ENCODE data around the gene LIM2.

Gene LIM2

DNA sequence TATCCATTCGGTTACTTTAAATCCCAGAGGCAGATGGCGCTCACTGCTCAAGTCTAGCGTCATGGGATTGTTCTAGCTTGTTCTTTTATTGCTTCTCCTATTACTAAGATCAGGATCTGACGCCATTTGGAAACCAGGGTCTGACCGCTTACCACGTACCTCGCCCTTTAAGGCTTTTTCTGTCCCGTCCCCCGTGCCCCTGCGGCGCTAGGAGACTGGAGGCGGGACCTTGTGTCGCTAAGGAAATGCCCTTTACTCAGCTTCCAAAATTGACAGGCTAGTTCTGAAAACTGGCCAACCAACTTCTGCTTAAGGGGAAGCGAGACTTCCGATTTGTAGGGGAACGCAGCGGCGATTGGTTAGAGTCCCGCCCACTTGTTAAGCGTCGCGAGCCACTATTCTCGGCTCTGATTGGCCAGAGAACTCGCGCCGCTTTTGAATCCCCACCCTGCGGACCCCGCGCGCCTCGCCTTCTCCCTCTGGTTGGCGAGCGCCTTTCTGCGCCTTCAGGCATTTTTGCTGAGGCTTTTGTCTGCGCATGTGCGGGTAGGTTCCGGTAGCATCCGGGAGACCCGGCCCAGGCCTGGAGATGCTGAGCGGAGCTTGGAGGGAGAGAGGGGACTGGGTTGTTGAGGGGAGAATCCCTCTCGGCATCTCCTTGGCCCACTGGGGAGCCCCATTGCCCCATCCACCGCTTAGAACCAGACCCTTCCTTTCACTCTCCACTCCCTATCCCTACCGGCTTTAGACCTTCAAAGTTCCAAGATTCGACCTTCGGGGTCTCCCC lies 6.5 kb upstream of the LIM2 start:
- peak; percentile 100 for DNase-seq

DNA sequence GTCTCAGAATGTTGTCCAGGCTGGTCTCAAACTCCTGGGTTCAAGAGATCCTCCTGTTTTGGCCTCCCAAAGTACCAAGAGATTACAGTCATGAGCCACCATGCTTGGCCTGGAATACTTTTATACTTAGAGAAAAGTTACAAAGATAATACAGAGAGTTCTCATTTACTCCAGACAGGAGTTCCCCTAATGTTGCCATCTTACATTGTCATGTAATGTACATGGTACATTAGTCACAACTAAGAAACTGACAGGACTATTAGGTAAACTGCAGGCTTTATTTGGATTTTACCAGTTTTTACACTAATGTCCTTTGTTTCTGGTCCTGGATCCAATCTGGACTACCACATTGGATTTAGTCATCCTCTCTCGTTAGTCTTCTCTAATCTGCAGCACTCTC lies 4.9 kb upstream of the LIM2 start:
- DNase-seq, result no peak

- no peak for DNase-seq
Observed at GRCh38 chr19:51391073-51391611, 3.4 kb upstream of the LIM2 start.

- DNase-seq, result no peak
Observed at GRCh38 chr19:51389143-51389542, 1.4 kb upstream of the LIM2 start.

GRCh38 chr19:51386882-51387520 lies 773 bp downstream of the LIM2 start:
- no peak for DNase-seq

DNA sequence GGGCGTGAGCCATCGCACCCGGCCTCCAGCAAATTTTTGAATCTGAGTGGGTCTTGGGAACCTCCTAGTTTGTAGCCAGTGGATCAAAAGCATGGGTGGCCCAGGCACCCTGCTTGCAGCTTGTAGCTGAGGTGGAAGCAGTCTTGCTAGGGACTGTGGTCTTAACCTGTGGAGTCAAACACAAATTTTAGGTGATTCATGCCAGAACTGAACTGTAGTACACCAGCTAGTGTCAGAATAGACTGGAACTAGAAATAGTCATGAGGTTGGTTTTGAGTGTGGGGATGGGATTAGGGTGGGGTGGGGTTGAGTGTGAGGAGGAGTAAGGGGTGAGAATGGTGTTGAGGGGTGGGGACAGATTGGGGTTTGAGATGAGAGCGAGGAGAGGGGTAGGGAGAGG lies 5.8 kb downstream of the LIM2 start:
- DNase-seq, result no peak

- no peak for DNase-seq
Observed at GRCh38 chr19:51380379-51380778, 7.4 kb downstream of the LIM2 start.

GRCh38 chr19:51377422-51377821 lies 10.4 kb downstream of the LIM2 start:
- DNase-seq, result no peak

- no peak for DNase-seq
Observed at GRCh38 chr19:51375504-51376221, 12.1 kb downstream of the LIM2 start.

DNA sequence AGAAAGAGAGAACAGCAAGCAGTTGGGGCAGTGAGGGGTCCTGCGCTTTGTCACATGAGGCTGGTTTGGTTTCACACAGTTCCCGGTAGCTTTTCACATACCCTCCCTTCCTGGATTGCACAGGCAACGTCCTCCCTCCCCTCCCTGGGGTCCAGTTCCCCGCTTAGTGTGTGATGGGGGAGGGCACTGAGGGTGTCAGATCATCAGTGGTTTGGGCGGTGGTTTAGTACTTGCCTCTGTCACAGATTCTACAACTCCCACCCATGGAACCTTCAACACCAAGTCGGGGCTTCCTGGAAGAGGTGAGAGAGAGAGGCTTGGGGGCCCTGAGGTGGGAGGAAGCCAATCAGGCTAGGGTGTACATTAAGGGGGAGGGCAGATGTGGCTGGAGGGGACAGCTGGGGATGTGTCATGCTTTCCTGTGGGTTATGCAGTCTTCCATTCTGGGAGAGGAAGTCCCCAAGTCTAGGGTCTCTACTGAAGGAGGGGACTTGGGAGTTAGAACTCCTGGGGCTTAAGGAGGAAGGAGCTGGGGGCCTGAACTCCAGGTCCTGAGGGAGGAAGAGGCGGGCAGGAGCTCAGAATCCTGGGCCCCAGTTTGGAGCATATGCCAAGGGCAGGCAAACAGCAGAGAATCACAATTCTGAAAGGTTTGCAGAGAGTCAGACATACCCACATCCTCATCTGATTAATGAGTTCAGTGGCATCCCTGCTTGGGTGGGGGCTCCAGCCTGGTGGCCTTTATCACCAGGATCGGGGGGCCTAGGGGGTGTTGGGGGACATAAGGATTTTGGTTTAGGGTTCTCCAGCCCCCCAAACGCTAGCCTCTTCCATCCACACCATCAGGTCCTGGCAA lies 14.9 kb downstream of the LIM2 start, which contains the start of gene NKG7:
Gene NKG7, minus strand, starts transcription at position 6 of the 856 bp plus-strand sequence. CDS start 119 bp downstream, outside the sequence.
- DNase-seq, result peak; percentile 31

GRCh38 chr19:51372021-51372648 lies 15.6 kb downstream of the LIM2 start:
- no peak for DNase-seq

DNA sequence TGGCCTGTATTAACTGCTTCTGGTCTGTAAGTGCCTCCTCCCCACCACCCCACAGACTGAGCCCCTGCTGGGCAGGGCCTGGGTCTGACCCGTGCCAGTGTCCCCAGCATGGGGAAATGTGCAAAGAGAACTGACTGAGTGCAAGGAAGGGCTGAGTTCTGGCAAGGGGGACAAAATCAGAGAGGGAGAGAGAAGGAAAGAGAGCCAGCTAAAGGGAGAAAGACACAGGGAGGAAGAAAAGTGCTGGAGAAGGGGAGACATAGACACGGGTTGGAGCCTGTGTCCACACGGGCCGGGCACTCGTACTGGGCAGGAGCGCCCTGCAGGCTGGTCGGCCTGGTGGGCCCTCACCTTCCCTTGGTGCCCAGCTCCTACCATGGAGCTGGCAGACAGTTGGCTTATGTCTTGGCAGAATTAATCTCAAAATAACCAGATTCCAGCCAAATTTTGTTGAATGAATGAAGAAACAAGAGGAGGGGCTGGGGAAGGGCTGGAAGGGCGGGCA lies 16.5 kb downstream of the LIM2 start:
- DNase-seq, result no peak

DNA sequence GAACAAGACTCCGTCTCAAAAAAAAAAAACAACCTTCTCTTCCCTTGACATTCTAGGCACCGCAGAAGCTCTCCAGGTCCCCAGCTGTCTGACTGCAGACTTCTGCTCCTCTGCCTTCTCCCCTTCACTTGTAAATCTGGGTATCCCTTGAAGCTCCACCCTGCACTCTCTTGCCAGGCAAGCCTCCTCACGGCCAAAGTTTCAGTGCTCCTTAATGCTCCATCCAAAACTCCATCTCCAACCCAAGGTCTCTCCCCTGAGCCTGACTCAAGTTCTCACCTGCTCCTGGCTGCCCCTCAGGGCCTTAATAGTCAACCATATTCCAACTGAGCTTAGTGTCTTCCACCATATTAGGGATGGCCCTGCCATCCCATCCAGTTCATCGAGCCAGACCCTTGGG lies 17.5 kb downstream of the LIM2 start:
- DNase-seq, result no peak

DNA sequence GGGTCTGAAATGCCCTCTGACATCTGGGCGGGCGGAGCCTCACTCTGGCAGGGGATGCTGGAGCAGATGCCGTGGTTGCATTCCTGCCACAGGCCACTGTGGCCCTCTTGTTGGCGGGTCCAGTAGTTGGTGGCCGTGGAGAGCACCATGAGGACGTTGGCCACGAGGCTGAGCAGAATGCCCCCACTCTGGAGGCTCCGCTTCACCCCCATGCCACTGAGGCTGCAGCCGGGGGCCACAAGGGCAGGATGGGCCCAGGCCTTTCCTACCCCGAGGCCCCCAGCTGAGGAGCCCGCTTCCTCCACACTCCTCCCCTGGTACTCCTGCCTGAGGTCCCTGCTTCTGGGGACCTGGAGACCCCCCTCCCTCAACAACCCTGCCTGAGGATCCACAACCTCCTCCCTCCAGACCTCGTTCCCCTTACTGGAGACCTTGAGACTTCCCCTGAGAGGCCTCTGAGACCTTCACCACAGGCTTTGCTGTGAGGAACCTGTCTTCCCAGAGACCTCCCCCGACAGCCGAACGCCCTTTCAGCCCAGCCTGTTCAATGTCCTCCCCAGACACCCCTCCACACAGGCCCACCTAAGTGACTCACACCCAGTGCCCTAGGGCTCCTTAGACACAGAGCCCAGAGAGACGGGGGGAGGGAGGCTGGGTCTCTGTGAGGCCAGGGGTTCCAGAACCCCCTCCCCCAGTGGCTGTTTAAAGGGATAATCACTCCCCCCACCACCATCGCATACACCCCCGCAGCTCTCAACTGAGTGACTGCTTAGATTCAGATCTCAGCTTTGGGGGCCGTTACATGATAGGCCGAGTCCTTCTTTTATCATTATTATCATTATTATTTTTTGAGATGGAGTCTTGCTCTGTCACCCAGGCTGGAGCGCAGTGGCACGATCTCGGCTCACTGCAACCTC lies 19.1 kb downstream of the LIM2 start, which contains the start of gene CLDND2:
Gene CLDND2, minus strand, starts transcription at position 638 of the 917 bp plus-strand sequence. Its CDS starts 426 bp downstream, at position 212.
- no peak for DNase-seq

DNA sequence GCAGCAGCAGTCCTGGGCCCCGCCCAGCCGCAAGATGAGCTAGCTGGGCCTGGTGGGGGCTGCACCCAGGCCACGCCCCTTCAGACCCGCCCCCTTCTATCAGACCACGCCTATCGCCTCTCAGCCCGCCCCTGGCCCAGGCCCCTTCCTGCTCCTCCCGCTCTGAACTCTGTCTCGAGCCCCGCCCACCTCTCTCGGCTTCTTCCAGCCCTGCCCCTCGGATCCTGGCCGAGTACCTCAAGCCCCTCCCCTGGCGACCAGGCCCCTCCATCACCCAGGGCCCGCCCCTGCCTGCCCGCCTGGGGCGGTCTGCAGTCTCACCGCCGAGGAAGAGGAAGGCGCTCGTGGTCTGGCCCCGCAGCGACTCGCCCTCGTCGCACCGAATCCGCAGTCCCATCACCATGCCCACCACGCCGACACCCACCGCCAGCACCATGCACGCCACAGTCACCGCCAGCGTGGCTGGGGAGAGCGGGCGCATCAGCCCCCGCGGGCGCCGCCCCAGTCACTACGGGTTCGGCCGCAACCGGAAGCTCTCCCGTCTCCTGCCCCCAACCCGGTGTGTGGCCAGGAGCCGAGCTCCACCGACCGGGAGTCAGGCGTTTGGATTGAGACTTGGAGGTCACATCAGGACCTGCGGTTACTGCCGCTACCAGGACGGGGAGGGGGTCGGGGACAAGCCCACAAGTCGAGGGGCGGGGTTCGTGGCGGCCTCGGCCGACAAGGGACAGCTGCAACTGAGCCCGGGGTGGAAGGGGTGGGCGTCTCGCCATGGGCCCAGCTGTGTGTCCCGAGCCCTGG lies 20.0 kb downstream of the LIM2 start:
- peak; percentile 97 for DNase-seq

- no peak for DNase-seq
Observed at GRCh38 chr19:51367255-51367564, 20.6 kb downstream of the LIM2 start.

- DNase-seq, result peak; percentile 99
Observed at GRCh38 chr19:51366389-51367254, 21.2 kb downstream of the LIM2 start.

DNA sequence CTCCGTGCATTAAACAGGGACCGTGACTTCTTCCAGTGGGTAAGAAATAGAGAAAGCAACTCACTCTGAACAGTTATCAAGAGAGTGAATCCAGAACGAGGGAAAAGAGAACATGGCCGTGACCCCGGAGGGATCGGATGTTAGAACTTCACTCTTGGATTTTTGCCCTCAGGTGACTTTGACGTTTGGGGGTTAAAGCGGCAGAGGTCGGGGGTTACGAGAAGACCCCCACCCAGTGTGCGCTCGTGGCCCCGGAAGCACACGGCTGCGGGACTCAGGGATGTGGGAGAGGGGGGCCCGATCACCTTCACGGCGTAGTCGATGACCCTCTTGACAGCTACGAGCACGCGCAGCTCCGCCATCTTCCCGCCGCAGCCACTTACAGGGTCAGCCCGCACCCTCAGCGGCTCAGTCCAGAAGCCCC lies 21.8 kb downstream of the LIM2 start, which contains the start of gene ETFB:
Gene ETFB, minus strand, starts transcription at position 424 of the 424 bp plus-strand sequence. Its CDS starts 62 bp downstream, at position 362.
- DNase-seq, result no peak
